Astrocyte of the hippocampus (primary cell): Measurements from ENCODE around the gene GRM7.

Experiments
- DNase-seq: peaks from one replicate; pipeline ENCODE4 v3.0.0; 2011; ENCODE audit warnings: low read depth, low spot score

Gene GRM7

GRCh38 chr3:7709376-7710082 is 848.6 kb downstream of the GRM7 start:
- DNase-seq, result peak; percentile 39

DNA sequence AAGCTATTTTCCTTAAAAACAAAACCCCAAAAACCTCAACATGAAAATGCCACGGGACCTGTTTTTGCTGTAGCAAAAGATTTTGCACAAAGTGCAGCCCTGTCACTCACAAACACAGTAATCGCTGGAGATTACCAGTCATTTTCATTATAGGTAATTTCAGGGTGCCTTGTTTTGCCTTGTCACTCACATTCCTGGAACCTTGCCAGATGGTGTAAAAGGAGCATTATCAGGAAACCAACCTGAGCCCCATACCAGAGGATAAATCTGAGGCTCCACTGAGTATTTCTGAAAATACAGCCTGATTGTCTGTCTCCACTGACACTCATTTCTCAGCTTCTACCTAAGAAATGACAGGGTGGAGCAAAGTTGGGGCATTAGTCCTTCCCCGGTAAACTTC is 849.4 kb downstream of the GRM7 start:
- DNase-seq, result peak; percentile 21

DNA sequence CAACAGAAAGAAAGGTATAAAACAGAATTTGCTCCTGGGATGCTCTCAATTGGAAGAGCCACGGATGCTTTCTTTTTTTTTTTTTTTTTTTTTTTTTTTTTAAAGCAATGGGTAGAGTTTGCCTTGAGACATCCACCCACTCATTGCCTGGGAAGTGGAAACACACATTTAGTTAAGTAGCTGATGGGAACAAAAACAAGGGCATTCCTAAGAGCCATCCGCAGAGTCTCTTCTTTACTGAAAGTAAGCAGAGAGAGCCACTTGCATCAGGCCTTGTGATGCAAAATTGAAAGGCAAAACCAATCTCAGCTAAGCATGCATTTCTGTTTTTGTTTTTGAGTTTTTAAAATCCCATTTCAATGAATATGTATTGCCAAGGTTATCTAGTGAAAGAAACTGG is 852.8 kb downstream of the GRM7 start:
- no peak for DNase-seq

GRCh38 chr3:7720649-7721297 is 859.9 kb downstream of the GRM7 start:
- DNase-seq, result no peak

- DNase-seq, result no peak
Measured at GRCh38 chr3:7721869-7722268, 861.0 kb downstream of the GRM7 start.

DNA sequence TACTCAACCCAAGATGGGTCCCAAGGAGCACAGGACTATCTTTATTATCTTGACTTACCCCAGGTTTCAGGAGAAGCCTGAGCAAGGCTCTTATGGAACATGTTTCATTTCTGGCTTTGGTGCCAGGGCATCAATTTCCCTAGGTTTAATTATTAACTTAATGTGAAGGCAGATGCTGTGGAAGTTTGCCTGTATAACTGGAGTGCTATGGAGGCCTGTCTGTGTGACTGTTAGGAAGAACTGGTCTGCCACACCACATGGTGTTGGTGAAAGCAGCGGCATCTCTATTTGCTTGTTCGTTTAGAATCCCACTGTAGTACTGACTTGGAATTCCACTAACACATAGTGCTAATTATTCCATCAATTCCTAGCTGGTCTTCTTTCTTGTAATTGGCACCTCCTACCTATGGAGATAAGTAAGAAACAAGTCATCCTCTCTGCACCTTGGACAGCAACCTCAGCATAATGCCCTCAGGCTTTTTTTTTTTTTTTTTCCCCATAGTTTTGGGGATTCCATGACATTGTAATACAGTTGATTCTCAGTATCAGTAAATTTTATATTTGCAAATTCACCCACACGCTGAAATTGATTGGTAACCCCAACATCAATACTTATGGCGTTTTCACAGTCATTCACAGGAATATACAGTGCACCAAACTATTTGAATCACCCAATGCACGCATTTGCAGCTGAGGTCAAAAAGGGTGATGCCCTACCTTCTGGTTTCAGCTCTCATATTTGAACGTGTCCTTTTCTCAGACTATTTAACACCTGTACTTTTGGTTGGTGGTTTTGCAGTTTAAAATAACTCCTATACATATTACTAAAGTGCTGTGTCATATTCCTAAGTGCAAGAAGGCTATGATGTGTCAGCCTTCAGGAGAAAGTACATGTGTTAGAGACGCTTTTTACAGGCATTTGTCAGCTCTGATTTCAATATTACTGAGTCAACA is 867.9 kb downstream of the GRM7 start:
- DNase-seq, result no peak

- DNase-seq, result peak; percentile 10
Measured at GRCh38 chr3:7733933-7734332, 873.0 kb downstream of the GRM7 start.

DNA sequence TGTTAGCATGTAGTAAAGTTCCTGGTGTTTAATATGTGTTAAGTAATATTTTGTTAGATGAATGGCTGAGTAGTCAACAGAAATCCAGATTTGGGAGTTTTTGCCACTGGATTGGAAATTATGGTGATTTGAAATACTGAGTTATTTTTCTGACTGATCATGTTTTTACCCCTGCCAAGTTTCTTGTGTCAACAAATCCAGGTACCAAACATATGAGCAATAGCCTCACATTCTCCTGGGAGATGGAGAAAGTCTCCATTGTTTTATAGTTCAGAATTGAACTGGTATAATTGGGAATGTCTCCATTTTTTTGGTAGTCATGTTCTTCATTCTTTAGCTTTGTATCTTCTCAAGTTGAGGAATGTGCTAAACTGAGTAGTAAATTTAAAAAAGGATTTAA is 873.5 kb downstream of the GRM7 start:
- DNase-seq, result peak; percentile 47

DNA sequence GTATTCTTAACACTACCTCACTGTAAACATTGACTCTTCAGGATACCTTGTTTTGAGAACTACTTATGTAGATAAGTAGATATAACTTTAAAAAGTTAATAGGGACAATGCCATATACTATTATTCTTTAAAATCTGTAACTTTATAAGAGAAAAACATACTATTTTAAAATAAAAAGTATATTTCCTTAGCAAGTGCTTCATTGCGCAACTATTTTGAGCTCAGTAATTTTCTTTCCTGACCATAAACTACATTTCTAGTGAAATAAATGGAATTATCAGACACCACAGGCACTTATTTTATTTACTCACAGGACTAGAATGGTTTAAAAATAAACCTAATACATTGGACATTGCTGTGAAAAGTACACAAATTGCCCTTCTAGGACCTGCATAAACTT is 876.3 kb downstream of the GRM7 start:
- no peak for DNase-seq

DNA sequence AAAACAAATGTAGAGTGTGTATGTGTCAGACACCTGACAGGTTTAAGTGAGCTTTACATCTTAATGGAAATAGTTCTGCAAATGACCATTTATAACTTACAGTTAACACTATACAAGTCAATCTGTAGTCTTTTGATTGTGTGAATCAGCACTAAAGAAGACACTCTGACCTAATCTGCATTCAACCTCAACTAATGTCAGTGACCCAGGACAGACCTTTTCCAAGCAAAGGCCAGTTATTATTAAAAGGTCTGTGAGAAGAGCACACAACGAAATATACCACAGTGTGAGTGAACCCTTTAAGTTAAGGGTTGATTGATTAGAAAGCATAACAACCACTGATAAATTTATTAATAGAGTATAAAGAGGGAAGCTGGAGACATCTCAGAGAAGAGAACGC is 878.8 kb downstream of the GRM7 start:
- no peak for DNase-seq

- DNase-seq, result no peak
Measured at GRCh38 chr3:7740458-7740857, 879.5 kb downstream of the GRM7 start.

- DNase-seq, result peak; percentile 7
Measured at GRCh38 chr3:7744850-7745249, 883.9 kb downstream of the GRM7 start.

DNA sequence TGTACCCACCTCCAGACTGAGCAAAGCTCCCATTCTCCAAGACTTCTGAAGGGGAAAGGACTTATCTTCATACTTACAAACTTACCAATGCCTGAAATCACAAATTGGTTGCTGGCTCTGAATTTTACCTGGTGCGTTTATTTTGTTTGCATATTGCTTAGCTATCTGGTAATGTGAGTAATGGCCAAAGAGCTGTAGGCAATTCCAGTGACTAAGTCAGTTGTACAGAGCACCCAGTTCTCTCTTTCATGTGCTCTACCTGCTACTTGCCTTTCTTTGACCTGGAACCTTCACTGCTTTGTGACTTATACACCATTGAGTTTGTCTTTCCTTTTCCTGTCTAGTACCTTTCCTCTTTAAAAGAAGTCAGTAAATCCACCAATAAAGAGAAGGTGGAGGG is 884.8 kb downstream of the GRM7 start:
- no peak for DNase-seq

DNA sequence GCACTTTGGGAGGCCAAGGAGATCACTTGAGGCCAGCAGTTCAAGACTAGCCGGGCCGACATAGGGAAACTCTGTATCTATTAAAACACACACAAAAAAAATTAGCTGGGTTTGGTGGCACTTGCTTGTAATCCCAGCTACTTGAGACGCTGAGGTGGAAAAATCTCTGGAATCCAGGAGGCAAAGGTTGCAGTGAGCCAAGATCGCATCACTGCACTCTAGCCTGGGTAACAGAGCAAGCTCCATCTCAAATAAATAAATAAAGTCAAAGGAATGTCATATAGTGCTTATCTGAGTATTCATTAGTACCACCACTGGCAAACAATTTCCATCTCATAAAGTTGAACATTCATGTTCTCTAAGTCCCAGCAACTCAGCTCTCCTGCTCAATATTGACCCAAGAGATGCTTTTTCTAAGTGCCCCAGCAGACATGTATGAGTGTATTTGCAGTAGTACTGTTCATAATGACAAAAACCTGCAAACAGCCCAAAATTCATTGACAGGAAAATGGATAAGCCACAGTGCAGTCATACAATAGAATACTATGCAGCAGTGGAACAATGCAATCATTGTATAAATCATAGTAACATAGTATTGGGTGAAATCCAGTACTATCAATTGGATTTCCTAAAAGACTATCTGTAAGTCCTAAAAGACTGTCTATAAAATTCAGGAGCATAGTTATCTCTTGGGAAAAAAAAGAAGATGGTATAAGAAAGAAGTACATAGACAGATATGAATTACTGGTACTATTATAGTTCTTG is 889.2 kb downstream of the GRM7 start:
- DNase-seq, result peak; percentile 14

DNA sequence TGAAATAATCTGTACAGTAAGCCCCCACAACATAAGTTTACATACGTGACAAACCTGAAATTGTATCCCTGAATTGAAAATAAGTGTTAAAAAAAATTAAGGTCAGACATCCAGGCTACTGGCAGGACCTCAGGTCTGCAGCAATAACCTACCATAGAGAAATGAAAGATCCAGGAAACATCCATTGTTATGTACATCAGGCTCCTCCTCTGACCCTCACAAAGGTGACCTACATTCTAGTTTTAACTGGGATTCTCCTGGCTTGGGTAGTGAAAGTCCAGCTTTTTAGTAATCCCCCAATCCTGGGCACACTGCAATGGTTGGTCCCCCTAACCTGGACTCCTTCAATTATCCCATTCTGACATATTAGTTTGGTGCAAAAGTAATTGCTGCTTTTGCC is 891.1 kb downstream of the GRM7 start:
- DNase-seq, result no peak

DNA sequence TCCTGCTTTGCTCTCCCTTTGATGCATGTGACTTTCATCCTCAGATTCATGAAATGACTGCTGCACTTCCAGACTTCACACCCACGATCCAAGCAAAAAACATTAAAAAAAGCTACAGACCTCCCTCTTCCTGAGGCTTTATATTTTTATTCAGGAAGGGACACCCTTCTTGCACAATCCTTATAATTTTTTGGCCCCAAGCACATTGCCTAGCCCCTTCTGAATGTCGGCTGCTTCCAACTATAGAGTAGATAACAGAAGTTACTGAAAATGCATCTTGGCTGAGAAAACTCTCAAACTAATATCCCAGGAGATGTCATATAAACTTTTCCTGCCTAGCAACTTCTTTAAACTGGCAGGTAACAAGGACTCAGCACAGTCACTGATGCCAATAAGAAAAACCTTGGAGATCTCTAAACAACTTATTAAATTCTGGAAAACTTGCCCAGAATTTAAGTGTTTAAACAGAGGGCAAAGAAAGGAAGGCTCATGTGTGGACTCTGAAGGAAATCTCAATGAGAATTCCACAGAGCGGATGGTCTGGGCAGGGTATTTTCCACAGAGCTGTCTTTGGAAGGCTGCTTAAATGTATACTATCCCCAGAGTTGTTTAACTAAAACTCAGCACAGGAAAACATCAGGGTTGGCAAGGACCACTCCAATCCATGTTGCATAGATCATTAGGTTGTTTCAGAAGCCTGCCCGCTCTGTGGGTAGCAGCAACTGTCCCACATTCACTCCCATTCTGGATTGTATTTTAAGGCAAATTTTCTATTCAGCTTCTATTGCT is 893.9 kb downstream of the GRM7 start:
- DNase-seq, result no peak

- no peak for DNase-seq
Measured at GRCh38 chr3:7759630-7760029, 898.7 kb downstream of the GRM7 start.

GRCh38 chr3:7760718-7761117 is 899.8 kb downstream of the GRM7 start:
- peak; percentile 6 for DNase-seq

GRCh38 chr3:7764115-7764514 is 903.2 kb downstream of the GRM7 start:
- DNase-seq, result peak; percentile 2

GRCh38 chr3:7766530-7766929 is 905.6 kb downstream of the GRM7 start:
- no peak for DNase-seq

DNA sequence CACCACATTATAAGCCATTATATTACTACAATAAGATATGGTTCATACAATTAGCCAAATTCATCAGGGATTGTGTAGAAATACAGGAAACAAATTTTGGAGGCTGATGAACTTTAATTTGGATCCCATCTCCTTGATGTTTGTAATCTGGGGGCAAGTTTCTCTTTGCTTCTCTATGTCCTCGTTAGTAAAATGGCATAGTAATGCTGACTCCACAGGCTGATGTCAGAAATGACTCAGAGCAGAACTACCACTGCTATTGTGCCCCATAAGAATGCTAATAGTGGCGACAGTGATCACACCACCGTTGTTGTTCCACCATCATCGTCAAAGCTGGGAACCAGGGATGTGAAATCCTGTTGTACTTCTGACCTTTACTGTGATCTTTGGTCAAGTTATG is 918.4 kb downstream of the GRM7 start:
- peak; percentile 67 for DNase-seq
